ENCODE measurements around the gene SPDYE4.

Gene SPDYE4

DNA sequence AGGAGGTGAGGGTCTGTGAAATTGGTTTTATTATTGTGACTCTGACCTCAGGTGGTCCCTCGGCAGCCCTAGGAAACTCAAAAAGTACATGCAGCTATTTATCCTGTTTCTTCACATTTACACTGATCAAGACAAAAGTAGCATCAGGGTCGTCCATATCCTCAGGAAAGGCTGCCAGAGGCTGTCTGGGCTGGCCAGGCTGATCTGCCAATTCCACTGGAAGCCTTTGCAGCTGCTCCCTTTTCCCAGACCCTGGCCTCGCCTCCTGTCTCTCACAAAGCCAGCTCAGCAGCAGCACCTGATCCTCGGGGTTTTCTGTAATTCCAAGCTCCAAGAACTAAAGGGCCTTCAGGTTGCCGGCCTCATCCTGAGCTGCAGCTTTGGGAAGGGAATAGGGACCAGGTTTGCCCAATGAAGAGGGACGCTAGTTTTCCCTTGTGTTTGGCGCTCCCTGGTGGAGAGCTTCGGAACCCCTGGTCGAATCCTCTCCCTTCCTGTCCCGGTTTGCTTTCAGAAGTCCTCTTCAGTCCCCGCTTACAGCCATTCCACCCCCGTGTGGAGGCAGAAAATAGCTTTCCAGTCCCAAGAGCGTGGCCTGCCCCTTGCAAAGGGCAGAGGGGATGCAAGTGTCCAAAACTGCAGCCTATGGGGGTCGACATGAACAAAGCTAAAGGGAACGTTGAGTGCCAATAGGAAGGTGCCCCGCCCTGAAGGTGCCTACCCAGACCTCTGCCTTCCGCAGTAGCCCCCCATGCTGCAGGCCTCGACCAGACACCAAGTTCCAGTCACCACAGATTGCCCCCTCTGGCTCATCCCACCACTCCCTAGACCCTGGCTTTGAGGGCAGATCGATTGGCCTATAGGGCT, 27.4 kb upstream of the SPDYE4 start:
- DNase-seq (ENCODE audit: low read depth), result peak; percentile 36

DNA sequence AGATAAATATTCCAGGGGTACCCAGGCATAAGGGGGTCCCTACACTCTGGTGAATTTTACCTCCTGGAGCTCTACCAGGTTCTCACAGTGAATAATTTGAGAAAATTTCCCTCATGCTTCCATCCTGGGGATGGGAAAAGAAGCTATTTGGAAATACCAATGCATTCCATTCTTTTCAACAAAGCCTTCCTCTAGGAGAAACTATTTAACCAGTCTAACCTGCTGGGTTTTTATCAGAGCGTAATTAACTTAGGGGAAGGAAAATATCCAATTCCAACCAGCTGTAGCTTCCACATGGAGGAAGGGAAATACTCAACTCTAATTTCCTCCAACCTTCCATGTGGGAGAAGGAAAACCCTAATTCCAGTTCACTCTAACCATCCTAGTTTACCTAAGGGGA, 23.8 kb upstream of the SPDYE4 start:
- no peak for DNase-seq (ENCODE audit: low read depth)

DNA sequence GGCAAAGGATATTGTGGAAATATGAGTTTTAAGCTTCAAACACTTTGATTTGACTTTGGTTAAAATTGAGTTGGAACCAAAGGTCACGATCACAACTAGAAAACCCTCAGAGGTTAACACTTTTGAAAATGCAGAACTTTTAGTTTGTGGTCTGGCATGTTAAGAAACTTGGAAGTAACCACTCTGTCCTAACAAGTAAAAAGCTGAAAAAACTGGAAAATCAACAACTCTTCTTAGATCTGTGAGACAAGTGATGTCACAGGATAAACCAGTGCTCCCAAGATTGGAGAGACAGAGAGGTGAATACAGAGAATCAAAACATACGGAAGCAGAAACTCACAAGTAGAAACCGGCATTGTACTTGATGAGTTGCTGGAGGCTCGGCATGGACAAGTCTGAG, 23.4 kb upstream of the SPDYE4 start:
- no peak for DNase-seq (ENCODE audit: low read depth)

DNA sequence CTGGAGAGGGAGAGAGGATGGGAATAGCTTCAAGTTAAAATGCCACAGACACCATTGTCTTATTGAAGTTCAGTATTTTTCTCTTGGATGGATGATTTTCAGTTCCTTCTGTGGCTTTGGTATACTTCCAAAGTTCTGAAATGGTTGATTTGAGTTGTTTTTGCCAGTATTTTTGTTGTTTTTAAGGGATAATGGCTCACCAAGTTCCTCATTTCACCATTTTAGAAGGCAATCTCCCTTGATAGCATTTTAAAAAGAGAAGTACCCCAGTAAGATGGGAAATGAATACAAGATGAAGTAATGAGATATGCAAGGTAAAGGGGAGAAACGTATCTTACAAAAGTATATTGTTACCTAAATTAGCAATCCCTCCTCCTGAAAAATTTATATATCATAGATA, 18.5 kb upstream of the SPDYE4 start:
- no peak for DNase-seq (ENCODE audit: low read depth)

DNA sequence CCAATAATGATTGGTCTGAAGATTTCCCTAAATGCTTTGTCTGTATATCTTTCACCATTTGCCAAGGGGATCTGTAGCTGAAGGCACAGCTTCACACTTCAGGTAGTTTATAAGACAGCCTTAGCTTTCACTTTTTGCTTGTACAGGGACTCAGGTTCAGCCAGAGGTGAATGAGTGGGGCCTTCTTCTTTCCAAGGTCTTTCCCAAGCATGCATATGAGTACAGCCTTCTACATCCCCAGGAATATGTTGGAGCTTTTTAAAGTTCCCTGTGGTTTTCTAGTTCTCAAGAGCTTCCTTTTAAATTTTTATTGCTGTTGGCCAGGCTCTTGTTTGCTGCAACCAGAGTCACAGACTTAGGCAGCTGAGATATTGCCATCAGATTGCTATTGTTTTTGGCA, 17.9 kb upstream of the SPDYE4 start:
- no peak for DNase-seq (ENCODE audit: low read depth)

DNA sequence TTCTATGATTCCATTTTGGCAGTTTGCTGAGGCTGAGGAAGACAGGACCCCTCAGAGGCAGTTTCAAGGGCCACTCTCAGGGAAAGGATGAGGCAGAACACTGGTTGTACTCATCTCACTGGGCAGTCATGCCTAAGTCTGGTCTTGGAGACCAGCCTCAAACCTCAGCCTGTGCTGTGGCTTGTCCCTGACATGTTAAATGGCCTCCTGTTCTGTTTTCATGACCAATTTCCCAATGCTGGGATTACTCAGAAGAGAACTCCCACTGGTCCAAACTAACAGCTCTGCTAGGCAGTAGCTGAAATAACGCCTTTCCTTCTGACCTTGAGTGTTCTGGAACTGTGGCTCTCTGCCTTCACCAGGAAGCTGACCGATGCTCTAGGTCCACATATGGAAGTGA, 8.4 kb upstream of the SPDYE4 start:
- DNase-seq (ENCODE audit: low read depth), result no peak

DNA sequence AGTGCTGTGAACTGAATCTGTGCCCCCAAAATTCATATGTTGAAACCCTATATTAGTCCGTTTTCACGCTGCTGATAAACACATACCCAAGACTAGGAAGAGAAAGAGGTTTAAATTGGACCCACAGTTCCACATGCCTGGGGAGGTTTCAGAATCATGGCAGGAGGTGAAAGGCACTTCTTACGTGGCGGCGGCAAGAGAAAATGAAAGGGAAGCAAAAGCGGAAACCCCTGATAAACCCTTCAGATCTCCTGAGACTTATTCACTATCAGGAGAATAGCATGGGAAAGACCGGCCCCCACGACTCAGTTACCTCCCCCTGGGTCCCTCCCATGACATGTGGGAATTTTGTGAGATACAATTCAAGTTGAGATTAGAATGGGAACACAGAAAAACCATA, 3.7 kb upstream of the SPDYE4 start:
- DNase-seq (ENCODE audit: low read depth), result no peak

DNA sequence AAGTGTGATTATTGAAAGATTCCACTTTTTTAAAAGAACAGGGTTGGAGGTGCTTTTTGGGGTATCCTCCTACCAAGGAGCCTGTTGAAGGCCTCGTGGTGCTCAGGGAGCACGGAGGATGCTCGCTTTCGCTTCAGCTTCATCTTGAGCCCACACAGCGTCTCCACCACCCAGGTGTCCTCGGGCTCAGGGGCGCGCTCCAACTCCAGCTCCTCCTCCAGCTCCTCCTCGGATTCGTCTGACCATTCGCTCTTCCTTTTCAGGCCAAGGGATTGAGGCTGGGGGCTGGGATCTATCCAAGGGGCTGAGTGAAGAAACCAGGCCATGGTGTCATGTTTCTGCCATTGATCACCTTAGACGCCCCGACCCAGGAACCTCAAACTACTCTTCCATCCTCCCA, 1.2 kb downstream of the SPDYE4 start:
- no peak for DNase-seq (ENCODE audit: low read depth)

DNA sequence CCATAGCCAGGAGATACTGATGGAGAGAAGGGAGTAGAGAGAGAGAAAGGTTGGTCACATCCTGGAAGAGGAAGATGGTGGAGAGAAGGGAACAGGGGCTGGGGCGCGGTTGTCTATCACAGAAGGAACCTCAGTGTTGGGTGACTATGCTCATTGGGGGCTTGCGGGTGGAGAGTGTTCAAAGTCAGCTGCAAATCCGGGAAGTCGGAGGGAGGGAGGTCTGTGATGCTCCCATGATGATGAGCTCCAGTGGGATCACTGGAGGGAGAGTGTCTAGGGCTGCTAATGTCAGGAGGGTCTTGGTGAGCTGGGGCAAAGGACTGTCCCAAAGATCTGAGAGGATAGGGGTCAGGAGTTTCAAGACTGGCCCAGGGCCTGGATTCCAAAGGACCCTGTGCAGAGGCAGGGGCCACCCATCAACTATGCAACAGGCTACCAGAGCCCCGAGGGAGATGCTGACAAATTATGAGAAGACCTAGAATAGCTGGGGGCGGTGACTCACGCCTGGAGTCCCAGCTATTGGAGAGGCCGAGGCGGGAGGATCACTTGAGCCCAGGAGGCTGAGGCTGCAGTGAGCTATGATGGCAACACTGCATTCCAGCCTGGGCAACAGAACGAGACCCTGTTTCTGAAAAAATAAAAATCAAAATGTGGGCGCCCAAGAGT, 2.6 kb downstream of the SPDYE4 start:
- DNase-seq (ENCODE audit: low read depth), result no peak

DNA sequence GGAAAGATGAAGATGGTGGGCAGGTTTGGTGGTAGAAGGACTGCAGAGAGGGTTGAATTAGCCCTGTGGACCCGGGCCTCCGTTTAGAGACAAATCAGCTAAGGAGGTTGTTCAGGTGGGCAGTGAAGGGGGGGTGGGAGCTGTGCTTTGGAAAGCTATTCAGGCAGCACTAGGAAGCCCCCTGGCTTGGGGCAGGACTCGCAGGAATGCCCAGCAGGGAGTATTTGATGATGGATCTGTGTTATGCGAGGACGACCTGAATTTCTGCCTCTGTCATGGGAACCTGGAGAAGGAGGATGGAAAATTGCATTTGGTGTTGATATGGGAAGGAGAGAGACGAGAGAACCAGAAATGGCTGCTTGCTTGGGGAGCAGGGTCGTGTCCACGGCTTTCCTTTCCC, 3.5 kb downstream of the SPDYE4 start:
- DNase-seq (ENCODE audit: low read depth), result no peak

DNA sequence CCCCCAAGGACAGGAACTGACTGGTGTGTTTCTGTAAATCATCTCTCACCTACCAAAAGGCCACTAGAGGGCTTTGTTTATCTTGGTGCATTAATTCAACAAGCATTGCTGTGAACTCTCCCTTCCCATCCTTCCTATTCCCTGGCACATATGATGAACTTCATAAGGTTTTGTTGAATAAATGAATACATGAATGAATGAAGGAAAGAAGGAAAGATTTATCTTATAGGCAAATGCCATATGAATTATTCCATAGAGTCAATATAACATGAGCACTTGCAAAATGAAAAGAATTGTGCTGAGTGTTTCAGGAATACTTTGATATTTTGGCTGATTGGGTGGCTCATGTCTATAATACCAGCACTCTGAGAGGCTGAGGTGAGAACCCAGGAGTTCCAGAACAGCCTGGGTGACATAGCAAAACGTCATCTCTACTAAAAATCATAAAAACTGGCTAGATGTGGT, 4.3 kb downstream of the SPDYE4 start:
- no peak for DNase-seq (ENCODE audit: low read depth)

DNA sequence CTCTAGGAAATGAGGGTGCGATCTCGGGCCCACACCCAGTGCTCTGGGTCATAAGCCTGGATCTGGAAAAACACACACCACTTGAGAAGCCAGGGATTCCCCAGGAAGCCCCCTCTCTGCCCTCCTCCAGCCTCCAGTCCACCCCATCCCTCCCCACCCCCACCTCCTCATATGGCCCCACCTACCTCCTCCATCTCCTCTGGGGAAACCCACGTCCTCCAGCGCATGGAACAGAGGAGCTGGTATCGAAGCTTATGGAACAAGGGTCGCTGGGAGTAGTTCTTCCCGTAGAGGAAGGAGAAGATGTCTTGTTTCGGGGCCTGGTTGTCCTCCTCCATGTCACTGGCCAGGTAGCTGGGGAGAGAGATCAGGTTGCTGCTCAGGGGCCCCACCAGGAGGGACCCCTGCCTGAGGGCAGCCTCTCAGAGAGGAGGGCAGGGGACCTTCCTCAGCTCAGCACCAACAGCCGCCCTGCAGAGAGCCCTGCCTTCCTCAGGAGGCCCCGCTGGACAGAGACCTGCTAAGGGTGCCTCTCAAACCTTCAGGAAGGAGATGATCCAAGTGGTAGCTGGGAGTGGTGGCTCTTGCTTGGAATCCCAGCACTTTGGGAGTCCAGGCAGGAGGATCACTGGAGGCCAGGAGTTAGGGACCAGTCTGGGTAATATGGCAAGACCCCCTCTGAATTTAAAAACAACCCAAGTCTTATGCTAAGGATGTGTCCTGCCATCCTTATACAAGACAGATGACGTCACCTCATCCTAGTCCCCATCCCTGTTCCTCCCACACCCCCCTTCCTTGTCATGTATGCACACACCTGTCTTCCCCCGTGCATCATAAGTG, 5.0 kb downstream of the SPDYE4 start:
- DNase-seq (ENCODE audit: low read depth), result no peak

DNA sequence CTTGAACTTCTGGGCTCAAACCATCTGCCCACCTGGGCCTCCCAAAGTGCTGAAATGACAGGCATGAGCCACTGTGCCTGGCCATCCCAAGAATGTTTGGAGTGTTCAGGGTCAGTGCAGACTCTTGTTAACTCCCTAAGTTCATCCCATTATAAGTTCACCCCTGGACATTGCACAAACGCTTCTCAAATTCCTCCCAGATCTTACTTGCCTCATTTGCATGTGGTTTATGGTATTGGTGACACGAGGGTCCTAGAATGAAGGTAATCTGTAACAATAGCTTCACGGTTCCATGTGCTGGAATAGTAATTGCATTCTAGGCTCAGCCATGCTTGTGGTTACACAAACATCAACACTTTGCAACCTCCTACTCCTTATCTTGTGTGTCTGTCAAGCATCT, 8.7 kb downstream of the SPDYE4 start:
- no peak for DNase-seq (ENCODE audit: low read depth)

DNA sequence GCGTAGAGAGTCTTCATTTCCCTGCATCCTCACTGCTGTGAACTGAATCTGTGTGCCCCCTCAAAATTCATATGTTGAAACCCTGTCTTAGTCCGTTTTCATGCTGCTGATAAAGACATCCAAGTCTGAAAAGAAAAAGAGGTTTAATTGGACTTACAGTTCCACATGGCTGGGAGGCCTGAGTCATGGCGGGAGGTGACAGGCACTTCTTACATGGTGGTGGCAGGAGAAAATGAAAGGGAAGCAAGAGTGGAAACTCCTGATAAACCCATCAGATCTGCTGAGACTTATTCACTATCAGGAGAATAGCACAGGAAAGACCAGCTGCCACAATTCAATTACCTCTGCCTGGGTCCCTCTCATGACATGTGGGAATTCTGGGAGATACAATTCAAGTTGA, 10.6 kb downstream of the SPDYE4 start:
- no peak for DNase-seq (ENCODE audit: low read depth)

DNA sequence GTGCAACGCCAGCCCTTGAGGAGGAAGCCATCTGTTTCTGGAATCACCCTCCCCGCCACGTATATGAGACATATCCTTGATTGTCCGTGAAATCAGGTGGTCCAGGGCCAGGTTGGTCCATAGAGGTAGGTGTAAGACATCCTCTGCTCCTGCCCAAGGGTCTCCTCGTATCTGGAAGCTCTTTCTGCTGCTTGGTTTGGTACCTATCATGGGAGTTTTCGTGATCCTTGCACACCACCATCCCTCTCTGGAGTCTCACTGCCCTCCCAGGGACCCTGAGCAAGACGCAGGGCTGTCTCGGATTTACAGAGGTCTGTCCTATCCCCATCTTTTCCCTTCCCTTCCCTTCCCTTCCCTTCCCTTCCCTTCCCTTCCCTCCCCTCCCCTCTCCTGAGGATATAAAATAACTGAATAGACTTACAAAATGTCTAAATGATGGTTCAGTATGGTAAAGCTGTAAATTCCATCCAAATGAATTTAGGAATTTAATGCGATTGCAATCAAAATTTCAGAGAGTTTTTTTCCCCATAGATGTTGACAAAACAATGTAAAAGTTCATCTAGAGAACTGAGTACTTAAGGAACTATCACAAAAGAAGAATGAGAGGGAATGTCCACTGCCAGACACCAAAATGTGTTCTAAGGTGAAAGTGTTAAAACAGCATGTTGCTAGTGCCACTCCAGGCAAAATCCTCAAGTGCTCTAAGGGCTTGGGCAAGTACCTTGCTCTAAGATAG, 11.7 kb downstream of the SPDYE4 start:
- DNase-seq (ENCODE audit: low read depth), result no peak

DNA sequence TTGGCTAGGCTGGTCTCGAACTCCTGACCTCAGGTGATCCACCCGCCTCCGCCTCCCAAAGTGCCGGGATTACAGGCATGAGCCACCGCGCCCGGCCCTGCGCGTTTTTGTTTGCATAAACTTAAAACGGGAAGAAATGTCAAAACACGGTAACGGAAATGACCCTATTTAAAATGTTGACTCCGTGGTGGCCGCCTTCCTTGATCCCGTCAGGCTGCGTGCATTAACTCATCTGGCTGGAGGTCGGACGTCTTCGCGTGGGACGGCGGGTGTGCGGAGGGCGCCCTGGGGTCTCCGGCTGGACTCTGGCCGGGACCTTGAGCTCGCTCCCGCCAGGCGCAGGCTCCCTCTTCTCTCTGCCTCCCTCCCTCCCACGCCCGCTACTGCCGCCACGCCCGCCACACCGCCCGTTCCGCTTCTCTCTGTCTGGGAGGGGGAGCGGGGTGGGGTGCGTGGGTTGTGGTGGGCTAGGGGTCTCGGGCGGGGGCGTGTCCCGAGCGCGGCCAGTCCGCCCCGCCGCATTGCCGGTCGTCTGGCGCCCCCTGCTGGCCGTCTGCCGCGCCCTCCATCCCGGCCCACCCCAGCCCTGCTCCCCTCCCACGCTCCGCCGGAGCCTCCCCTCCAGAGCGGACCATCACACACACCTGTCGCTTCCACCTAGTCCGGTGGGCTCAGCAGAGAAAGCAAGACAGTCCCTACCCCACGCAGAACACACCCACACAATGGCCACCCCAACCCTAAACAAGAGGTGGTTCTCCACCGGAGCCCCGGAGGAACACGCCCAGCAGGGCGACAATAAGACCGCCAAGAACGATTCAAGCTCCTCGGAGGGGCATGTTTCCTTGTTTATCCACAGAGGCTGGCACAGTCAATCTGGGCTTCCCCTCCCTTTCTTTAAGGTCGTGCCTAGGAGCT, 12.5 kb downstream of the SPDYE4 start:
- DNase-seq (ENCODE audit: low read depth), result peak; percentile 68

DNA sequence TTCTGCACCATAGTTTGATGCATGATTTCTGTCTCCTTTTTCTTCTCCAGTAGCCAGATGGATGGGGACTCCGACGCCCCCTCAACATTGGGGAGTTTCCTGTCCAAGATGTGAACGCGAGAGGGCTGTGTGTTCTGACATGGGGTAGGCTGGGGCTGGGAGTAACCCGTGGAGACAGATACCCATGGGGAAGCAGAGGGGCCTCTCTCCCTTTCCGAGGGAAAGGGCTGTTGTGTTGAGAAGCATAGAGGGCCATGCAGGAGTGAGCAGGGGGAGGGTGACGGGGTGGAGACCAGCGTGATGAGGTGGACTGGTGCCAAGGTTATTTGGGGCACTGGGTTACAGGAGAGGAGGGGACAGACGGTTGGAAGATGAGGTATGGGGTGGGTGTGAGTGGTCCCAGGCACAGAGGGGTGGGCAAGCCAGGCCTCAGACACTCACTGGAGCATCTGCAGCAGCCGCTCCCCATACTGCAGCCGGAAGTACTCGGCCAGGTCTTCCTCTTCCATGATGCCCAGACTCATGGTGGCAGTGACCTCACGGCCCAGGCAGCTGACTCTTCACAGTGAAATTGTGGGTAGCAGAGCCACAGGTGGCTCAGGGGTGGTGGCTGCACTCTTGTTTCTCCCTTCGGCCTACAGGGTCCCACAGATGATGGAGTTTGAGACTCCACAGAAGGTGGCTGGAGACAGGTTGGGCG, 14.1 kb downstream of the SPDYE4 start:
- DNase-seq (ENCODE audit: low read depth), result no peak

DNA sequence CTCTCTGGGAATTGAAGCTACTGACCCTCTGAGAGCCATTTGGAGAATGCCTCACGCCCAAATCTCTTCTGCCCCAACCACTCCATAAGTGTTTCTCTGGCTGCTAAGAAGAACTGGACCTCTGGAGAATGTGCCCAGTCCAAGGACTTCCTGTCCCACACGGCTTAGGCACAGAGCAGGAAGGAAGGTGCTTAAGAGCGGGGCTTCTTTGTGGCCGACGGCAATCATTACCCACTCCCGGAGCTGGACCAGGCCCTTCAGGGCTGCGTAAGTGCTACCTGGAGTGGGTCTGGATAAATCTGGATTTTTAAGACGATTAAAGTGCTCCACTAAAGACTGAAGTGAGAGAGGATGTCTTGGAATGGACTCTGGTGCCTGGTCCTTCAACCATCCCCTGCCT, 15.5 kb downstream of the SPDYE4 start:
- no peak for DNase-seq (ENCODE audit: low read depth)

DNA sequence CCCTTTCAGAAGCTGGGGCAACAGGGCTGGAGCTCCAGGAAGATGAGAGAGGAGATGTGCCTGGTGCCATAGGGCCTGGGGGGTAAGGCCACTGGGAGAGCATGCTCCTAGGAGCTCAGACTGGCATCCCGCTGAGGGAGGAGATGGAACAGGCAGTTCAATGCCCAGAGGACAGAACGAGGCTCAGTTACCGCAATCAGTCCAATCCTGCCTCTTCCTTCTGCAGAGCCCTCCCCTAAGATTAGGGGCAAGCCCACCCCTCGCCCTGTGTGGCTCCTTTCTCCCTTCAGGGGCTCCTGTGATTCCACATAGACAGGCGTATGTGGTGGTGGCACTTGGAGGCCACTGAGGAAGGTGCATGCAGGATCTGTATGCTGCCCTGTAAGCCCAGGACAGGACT, 16.1 kb downstream of the SPDYE4 start:
- DNase-seq (ENCODE audit: low read depth), result no peak

DNA sequence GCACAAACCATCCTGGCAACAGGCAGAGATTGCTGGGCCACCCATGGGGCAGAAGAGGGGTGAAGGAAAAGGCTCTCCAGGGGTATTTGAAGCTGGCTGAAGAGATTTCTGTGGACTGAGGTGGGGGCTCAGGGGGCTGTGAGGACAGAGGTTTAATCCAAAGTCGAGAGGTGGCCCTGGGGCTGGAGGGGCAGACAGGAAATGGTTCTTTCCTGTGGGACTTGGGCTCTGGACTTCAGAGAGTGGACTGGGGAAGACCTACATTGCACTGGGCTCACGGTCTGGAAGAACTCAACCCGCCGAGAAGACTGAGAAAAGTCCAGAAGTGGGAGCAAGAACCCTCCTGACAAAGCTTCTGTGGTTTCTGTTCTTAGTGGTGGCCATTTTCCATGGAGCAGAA, 16.6 kb downstream of the SPDYE4 start:
- no peak for DNase-seq (ENCODE audit: low read depth)

All from stimulated activated CD8-positive, alpha-beta memory T cell treated with anti-CD3 and anti-CD28 coated beads, Interleukin-12 subunit alpha, Interleukin-12 subunit beta, amount 100 ng/mL, for 4 hours (primary cell).